AML-193 (cell line): ENCODE measurements around the gene SLC25A11.

ENCODE experiments used
- DNase-seq, 2 experiments: peaks; one replicate each; lab custom pipeline; 2025; lab: John Stamatoyannopoulos, UW

Gene SLC25A11

DNA sequence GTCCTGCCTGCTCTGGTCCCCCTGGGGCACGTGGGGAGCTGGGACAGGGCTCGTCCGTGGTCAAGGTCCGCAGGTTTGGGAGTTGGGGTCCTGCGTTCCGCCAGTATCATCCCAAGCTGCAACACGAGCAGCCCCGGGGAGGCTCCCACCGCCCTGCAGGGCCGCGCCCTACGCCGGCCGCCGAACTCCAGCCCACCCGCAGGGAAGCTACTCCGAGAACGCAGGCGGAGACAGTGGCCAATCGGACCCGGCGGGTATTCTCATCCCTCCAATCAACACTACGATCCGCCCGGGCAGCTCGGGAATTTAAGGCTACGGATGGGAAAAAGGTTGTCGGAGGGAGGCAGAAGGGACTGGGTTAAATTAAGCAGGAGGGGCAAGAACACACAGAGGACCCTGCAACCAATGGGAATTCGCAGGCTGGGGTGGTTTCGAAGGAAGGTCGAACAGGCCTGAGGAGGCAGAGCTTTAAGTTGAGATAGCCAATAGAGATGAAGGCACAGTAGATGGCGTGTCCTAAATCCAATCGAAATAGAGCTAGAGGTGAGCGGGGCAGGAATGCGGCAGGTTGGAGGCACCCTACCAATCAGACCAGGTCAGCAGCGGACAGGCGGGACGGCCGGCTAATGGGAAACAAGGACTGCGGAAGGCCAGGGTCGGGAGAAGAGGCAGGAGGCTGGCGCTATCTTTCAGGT is 27.1 kb upstream of the SLC25A11 start:
- DNase-seq, result peak; percentile 85 to 94

DNA sequence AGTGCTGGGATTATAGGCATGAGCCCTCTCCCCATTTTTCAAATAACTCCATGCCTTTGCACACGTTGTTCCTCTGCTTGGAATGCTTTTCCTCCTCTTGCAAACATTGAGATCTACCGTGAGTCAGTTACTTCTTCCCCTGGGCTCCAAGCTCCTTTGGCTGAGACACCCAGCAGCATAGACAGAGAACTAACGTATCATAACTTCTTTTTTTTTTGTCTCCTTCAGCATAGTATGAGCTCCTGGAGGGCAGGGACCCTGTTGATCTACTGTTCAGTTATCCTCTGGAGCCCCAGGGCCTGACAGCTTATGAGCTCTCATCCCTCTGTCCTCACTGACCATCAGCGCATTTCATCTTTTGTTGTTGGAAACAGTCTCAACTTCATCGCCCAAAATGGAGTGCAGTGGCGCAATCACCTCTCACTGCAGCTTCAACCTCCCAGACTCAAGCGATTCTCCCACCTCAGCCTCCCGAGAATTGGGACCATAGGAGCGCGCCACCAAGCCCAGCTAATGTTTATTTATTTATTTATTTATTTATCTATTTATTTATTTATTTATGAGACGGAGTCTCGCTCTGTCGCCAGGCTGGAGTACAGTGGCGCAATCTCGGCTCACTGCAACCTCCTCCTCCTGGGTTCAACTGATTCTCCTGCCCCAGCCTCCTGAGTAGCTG is 25.6 kb upstream of the SLC25A11 start:
- no peak for DNase-seq

DNA sequence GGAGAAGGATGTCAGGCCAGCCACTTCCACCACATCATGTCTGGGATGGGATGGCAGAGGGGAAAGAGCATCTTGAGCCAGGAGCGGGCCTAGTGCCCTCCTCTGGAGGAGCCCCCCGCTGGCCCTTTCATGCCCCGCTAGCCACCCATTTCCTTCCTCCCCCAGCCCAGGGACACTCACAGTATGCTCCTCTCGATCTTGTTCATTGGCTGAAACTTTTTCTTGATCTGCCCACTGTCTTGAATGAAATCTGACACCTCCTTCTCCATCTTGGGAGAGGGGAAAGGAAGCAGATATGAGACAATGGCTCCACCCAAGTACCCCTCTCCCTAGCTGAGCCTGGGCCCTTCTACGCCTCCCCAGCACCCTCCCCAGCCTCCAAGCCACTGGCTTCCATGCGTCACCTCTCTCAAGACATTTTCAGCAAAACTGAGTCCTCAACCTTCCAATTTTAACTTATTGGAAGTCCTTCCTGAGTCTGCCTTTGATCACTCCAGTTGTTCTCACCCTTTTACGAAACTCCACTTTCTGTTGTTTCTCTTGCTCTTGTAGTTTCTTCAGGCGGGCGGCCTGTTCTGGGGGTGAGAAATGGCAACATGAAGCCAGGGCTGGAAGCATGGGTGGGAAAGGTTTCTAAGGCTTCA is 20.6 kb upstream of the SLC25A11 start:
- DNase-seq, result no peak

DNA sequence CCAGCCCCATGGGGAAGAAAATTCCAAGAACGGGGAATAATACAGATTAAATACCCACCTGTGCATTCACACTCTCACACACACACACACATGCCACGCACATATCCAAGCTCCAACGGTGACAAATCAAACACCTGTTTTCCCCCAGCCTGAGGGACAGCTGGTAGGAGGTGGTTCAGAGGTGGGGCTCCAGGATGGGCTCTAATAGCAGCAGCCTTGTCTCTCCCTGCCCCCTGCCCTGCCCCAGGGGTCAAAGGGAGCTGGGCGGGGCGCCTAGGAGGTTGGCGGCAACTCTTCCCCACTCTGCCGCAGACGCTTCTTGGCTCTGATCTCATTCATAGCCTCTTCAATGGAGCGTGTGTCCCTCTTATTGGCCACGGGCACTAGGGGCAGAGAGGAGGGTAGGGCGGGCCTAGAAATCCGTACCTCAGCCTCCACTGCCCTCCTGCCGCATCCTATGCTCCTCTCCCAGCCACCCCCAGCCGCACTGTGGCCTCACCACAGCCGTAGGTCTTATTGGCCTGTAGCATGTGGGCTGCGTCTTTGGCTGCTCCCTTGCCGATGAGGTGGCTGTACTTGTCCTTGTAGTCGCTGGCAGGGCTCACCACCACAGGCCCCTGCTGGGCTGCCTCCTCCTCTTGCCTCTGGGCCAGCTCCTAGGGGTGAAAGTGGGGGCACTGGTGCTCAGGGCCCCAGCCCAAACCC is 19.6 kb upstream of the SLC25A11 start:
- no peak for DNase-seq

DNA sequence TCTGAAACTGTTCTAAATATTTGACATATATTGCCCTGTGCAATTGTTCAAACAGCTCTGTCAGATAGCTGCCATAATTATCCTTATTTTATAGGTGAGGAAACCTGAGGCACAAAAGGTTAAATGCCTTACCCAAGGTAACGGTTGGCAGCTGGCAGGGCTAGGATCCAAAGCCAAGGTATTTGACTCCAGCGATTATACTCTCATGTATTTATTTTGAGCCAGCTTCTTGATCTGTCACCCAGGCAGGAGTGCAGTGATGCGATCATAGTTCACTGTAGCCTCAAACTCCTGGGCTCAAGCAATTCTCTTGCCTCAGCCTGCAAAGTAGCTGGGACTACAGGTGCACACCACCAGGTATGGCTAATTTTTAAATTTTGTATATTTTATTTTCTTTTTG is 18.3 kb upstream of the SLC25A11 start:
- DNase-seq, result no peak

DNA sequence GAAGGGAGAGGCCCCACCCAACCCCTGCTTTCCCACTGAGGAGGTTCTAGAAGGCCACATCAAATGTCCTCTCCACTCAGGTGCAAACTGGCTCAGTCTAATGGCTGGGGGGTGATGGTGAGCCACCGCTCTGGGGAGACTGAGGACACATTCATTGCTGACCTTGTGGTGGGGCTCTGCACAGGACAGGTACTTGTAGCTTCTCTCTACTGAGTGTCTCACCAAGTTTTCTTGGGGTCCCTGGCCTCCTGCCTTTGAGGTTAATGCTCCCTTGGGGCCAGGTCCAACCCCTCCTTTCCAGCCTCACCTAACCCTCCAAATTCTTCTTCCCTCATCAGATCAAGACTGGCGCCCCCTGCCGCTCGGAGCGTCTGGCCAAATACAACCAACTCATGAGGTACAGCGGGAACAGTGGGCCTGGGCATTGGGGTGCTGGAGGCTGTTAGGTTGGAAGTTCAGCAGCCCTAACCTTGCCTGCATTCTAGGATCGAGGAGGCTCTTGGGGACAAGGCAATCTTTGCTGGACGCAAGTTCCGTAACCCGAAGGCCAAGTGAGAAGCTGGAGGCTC is 16.7 kb upstream of the SLC25A11 start:
- peak in 1 of 2 experiments; percentile 14 for DNase-seq

DNA sequence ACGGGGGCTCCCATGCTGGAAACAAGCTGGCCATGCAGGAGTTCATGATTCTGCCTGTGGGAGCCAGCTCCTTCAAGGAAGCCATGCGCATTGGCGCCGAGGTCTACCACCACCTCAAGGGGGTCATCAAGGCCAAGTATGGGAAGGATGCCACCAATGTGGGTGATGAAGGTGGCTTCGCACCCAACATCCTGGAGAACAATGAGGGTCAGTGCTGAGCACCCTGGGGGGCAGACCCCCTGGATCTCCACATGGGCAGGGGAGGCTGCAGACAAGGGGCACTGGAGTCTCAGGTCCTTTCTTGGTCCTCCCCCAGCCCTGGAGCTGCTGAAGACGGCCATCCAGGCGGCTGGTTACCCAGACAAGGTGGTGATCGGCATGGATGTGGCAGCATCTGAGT is 15.2 kb upstream of the SLC25A11 start:
- no peak for DNase-seq

DNA sequence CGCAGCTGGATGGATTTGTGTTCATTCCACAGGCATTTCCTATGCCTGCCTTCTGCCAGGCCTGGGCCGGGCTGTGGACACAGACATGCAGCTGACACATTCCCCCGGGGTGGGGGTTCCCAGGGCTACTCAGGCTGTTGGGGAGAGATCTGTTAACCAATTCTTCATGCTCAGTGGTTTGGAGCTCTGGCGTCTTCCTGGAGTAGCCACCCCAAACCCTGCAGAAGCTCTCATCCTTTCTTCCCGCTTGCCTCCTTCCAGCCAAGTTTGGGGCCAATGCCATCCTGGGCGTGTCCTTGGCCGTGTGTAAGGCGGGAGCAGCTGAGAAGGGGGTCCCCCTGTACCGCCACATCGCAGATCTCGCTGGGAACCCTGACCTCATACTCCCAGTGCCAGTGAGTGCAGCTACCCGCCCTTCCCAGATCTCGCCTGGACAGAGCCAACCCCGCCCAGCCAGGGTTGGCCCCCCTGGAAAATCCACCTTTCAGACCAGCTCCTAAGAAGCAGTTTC is 13.7 kb upstream of the SLC25A11 start:
- no peak for DNase-seq

DNA sequence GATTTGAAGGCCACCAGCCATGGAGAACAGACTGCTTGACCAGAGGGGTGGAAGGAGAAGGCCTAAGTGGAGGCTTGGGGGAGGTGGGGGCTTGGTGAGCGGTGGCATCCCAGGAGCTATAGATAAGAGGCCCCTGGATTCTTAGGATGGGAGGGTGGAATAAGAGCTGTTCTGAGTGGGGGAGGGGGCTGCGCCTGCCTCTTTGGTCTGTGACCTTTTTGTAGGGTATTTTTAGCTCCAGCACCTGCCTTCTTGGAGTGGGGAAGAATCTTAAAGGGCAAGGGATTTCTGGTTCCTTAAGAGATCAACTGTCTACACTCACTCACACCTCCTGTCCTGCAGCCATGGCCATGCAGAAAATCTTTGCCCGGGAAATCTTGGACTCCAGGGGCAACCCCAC is 11.6 kb upstream of the SLC25A11 start:
- no peak for DNase-seq

DNA sequence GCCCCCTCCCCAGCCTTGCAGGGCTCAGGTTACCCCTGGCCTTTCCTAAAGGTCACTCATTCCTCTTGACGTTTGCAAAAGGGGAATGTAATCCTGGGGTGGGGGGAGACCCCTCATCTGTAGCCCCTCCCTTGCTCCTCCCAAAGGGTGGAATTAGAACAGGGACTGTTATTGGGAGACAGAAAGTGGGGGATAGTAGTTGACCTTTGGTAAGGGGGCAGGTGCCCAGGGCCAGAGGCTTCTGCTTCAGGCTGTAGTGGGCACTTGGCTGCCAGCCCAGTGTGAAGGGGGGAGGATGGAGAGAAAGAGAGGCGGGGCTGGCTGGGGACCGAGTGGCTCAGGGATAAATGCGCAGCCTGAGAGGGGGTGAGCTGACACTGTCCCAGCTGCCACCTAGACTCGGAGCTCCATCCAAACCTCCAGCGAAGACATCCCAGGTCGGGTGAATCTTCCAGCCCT is 10.9 kb upstream of the SLC25A11 start, which contains the start of gene ENO3:
ENO3 (plus strand) TSS at position 374 of the 459 bp plus-strand sequence. CDS start 711 bp downstream, outside the sequence.
- DNase-seq, result no peak

DNA sequence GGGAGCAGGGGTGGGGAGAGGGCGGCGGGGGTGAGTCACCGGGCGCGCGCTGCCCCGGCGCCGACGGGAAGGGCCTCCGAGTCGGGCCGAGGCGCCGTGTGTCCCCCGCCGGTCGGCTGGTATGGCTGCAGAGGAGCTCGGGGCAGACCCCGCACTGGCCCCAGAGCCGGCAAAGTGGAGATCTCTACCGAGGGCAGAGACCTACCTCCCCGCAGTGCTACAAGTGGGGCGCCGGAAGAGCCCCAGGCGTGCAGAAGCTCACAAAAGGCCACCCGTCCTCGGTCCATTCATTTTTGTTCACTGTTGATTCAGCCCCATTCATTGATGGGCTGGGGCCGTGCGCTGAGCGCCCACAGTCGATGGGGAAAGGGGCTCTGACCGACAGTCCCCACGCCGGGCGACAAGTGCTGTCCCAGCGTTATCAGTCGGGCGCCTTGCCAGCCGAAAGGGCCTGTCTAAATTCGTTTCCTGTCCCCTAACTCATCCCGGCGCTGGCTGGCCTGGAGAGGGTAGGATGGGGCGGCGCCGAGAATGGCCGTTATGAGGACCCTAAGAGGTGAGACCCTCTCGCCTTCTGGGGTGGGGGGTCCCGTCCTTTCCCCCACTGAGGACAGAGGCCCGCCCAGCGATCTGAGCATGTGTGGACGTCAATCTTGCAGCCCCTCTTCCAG is 10.4 kb upstream of the SLC25A11 start:
- no peak for DNase-seq

DNA sequence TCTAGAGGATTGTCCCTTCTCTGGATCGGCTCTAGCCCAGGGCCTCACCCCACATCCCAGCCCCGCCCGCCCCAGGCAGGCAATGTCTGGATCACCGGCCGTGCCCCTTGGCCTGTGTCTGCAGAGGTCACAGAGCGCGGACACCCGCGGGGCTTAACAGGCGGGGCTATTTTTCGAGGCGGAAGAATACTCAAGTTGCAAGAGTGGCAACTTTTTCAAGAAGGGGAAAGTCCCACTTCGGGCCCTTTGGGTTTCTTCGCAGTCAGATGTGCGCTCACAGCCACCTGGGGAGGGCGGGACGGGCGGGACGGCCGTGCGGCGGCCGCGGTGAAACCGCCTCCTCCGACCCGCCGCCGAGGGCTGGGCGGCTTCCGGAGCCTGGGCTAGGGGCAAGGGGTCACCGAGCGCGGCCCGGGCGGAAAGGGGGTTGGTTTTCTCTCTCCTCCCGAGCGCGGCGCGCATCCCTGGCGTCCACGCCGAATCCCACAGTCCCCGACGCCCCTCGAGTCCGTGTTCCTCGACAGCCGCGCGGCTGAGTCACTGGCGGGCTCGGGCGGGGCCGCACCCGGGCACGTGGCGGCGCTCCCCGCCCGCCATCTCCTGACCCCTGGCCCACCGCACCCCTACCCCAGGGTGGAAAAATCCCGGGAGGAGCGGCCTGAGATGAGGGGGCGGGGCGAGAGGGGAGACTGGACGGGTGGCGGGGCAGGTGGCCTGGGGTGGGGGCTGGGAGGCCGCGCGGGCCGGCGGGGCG is 9.7 kb upstream of the SLC25A11 start:
- DNase-seq, result peak in 1 of 2 experiments; percentile 15

DNA sequence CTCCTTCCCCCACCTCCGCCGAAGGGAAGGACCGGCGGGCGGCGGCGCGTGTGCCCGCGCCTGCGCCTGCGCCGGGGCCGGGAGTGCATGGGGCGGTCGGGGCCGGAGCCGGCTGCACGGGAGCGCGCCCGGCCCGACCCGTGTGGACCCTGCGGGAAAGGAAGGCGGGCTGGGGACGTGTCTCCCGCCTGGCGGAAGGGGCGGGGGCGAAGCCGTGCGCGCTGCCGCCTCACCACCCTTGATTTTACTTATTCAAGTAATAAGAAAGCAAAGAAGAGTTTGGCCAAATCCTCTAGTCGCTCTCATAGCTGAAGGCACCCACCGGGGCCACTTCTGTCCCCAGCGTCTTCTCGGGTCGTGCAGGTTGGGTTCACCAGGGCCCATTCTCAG is 9.1 kb upstream of the SLC25A11 start:
- peak in 1 of 2 experiments; percentile 67 for DNase-seq

DNA sequence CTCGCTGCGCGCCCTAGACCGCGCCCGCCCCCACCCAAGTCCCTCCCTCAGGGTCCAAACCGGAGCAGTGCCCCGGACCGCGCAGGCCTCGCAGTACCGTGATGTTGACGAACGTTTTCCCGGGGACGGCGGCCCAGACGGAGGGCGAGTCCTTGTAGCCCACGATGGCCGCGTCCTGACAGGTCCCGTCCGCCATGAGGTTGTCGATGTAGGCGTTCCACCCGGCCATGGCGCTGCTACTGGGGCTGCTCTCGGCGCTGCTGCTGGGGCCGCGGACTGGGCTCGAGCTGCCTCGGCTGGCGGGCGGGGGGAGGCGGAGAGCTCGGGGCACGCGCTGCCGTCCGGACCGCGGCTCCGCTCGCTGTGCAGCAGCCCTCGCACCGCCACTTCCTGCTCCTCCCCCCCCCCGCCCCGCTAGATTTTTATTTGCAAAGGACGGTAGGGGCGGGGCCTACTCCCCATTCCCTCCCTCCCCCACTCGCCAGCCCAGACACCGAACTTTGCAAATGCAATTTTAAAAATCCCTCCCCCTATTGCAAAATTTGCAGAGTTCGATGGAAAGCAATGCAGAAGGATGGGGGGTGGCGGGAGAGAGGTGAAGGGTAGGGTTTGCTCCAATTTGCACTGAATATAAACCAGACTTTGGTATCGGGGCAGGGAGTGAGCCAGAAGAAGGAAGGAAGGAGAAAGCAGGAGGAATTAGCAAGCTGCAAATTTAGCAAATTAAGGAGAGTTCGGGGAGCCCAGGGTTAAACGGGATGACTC is 8.5 kb upstream of the SLC25A11 start, which contains the start of gene PFN1:
PFN1 (minus strand) TSS at position 365 of the 765 bp plus-strand sequence; CDS start at position 229, 136 bp downstream.
- DNase-seq, result peak; percentile 67 to 75

DNA sequence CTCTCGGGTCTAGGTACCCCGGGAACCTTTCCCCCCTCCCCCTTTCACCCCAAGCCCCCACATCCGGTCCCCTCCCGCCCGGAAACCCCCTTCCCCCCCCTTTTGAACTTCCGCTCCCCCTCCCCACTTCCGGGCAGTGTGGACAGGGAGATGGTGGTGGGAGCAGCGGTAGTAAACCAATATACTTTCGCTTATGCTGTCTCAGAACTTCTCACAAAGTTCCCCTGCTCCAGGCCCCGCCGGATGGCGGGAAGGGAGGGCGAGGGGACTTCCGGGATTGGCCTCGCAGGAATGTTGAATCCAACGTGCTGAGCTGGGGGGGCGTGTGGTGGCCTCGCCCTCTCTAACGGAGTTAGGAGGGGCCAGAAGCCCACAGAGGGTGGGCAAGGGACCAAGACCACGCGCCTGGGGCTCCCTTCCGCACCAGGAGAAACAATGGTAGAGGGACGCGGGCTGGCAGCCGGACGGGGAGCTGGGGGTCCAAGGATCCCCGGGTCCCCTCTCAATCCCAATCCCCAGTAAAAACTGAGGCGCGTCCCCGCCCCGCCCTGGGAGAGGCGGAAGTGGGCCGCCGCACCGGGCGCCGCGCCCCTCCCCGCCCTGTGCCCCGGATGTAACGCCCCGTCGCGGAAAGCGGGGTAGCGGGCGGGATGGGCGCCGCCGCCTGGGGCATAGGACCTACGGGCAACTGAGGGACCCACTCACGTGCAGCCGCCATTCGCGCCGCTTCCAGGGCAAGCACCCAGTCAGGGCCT is 7.7 kb upstream of the SLC25A11 start:
- DNase-seq, result no peak

DNA sequence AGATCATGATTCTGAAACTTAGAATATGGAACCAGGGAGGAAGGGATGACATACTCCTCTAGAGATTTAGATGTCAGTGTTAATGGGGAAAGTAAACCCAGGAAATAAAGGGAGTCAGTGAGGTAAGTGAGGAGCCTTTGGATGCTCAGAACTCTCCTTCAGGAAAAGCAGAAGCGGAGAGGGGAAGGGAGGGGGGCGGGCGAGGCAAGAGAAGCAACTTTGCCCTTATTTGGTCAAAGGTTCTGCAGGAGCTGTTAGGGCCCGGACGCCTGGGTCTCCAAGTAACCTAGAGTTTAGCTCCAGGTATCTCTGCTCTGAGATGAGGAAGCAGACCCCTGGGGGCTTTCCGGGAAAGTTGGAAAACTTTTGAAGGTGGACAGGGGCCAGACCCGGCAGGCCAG is 7.2 kb upstream of the SLC25A11 start:
- peak; percentile 34 to 38 for DNase-seq

DNA sequence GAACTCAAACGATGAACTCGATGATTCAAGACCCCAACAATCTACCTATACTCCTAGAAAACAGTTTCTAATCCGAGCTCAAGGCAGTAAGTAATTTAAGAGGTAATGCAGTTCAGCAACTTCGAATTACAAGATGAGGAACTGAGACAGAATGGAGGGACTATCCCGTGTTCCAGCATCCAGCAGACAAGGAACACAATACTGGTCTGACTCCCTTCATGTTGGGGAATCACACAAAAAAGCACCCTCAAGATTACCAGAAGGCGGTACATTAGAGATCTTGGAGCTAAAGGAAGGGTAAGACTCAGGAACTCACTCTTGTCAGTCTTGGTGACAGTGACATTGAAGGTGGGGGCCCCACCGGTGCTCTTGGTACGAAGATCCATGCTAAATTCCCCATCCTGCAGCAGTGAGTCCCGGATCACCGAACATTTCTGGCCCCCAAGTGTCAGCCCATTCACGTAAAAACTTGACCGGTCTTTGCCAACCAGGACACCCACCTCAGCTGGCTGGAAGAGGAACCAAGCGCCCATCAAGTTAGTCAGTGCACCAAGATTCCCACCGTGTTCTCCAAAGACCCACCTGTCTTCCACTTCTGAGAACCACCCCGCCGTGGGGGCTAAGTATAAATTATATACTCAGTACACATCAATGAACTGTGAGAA is 6.6 kb upstream of the SLC25A11 start:
- no peak for DNase-seq

DNA sequence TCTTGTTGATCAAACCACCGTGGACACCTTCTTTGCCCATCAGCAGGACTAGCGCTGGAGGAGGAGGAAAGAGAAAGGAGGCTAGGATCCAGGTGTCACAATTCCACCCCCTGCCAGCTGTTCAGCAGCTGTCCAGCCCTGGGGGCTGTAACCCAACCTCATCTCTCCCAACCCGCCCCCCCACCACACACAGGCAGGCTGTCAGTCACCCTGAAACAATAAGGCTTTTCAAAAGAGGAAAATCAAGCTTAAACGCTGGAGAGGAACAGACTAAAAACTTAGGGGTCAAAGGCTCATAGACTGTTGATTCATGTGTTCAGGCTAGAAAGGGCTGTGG is 6.1 kb upstream of the SLC25A11 start:
- no peak for DNase-seq
